ENCODE results near the gene DPF1. TPM values are rescaled to one million over a fixed set of nuclear protein-coding genes. Genes with fewer than 3 reads are reported as not detected.

Gene DPF1
- total RNA-seq, 1 experiment from 2014 or later = 7.5 TPM

DNA sequence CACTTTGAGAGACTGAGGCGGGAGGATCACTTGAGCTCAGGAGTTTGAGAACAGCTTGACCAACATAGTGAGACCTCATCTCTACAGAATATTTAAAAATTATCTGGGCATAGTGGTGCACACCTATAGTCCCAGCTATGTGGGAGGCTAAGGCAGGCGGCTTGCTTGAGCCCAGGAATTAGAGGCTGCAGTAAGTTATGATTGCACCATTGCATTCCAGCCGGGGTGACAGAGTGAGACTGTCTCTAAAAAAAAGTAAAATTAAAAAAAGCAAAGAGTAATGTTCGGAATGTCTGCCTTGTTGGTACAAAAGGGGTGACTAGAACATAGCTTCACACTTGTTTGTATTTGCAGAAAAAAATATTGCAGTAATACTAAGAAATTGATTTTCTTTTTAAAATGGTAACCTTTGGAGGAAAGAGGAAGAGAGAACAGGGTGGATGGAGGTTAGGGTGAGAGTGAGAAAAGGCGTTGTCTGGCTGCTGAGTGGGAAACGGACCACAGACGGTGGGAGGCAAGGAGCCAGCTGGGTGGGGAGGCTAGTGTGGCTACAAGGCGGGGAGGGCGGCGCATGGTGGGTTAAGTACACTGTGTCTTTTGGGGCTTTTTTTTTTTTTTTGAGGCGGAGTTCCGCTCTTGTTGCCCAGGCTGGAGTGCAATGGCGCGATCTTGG is 21.9 kb upstream of the DPF1 start:
- CTCF ChIA-PET = interaction anchor here (0.6 to 1.1 kb wide), 2 partner anchors 10 to 138 kb away, joined by 6 to 8 read pairs; partner anchors contain the start of gene PPP1R14A
- peak overlapping the region; percentile 26 for H3K27ac ChIP-seq (ENCODE audit: low read length)
- H3K4me3 ChIP-seq (ENCODE audit: low read depth in 2 of 2, low read length in 2 of 2) = no peak overlapping the region
- intact Hi-C loops (cut with micrococcal nuclease; ENCODE audit: unreplicated experiment) = loop anchor here (2.0 kb wide), 1 partner anchor 89 kb away; the partner anchor contains the start of gene CATSPERG
- ATAC-seq (no peak), DNase-seq (ENCODE audit: low read depth, low spot score) (no peak)
- TF ChIP-seq, protein P1, sequence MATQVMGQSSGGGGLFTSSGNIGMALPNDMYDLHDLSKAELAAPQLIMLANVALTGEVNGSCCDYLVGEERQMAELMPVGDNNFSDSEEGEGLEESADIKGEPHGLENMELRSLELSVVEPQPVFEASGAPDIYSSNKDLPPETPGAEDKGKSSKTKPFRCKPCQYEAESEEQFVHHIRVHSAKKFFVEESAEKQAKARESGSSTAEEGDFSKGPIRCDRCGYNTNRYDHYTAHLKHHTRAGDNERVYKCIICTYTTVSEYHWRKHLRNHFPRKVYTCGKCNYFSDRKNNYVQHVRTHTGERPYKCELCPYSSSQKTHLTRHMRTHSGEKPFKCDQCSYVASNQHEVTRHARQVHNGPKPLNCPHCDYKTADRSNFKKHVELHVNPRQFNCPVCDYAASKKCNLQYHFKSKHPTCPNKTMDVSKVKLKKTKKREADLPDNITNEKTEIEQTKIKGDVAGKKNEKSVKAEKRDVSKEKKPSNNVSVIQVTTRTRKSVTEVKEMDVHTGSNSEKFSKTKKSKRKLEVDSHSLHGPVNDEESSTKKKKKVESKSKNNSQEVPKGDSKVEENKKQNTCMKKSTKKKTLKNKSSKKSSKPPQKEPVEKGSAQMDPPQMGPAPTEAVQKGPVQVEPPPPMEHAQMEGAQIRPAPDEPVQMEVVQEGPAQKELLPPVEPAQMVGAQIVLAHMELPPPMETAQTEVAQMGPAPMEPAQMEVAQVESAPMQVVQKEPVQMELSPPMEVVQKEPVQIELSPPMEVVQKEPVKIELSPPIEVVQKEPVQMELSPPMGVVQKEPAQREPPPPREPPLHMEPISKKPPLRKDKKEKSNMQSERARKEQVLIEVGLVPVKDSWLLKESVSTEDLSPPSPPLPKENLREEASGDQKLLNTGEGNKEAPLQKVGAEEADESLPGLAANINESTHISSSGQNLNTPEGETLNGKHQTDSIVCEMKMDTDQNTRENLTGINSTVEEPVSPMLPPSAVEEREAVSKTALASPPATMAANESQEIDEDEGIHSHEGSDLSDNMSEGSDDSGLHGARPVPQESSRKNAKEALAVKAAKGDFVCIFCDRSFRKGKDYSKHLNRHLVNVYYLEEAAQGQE (IDR thresholded peaks at IDR 0.05; ENCODE audit: insufficient read depth in 1 of 2, low read depth in 2 of 2, low read length in 1 of 2) = no peak
- peak; percentile 50 for TF ChIP-seq POLR2AphosphoS5 (IDR thresholded peaks at IDR 0.05; ENCODE audit: low read depth, low read length)
- no TSS peak for BruUV-seq (replicated peaks)
- in situ Hi-C loops (cut with HindIII; ENCODE audit: low pct_unique_long_range_greater_than_20kb, low sequenced_read_pairs) = no loop called here
- H3K27me3 ChIP-seq (ENCODE audit: control insufficient read depth, insufficient read depth, low read length) = no peaks in the 10 kb centered on the region
- 0 out of 2 replicates have a peak, but pooled peaks cover 2% of the 10 kb centered on the region for H3K36me3 ChIP-seq (ENCODE audit: control insufficient read depth, insufficient read depth, low read length)
- POLR2A ChIA-PET = interaction anchor here (0.6 kb wide), 2 partner anchors 16 to 58 kb away, joined by 3 to 4 read pairs; partner anchors contain the start of gene C19orf33
- H3K9me3 ChIP-seq (ENCODE audit: control insufficient read depth, insufficient read depth, low read depth, low read length) = no peaks in the 10 kb centered on the region
- H3K4me1 ChIP-seq (ENCODE audit: control insufficient read depth, insufficient read depth, low read length) = peaks cover 30% of the 10 kb centered on the region

DNA sequence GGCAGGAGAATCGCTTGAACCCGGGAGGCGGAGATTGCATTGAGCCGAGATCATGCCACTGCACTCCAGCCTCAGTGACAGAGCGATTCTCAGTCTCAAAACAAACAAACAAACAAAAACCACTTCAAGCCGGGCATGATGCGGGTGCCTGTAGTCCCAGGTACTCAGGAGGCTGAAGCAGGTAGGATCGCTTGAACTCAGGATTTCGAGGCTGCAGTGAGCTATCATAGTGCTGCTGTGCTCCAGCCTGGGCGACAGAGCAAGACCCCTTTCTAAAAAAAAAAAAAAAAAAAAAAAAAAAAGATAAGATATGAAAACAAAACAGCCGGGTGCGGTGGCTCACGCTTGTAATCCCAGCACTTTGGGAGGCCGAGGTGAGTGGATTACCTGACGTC is 19.3 kb upstream of the DPF1 start:
- CTCF ChIA-PET = interaction anchor here (0.5 to 1.0 kb wide), 6 partner anchors 9 to 177 kb away, joined by 4 to 12 read pairs (median 5); no protein-coding TSS in a partner anchor
- H3K36me3 ChIP-seq (ENCODE audit: control insufficient read depth, insufficient read depth, low read length) = no peaks in the 10 kb centered on the region
- BruUV-seq (replicated peaks) = no TSS peak
- DNase-seq (ENCODE audit: low read depth, low spot score) (no peak), ATAC-seq (no peak)
- in situ Hi-C loops (cut with HindIII; ENCODE audit: low pct_unique_long_range_greater_than_20kb, low sequenced_read_pairs) = no loop called here
- peak overlapping the region; percentile 57 for H3K27ac ChIP-seq (ENCODE audit: low read length)
- POLR2A ChIA-PET = interaction anchor here (0.6 kb wide), 1 partner anchor 110 kb away, joined by 4 read pairs; no protein-coding TSS in a partner anchor
- peaks cover 21% of the 10 kb centered on the region for H3K4me1 ChIP-seq (ENCODE audit: control insufficient read depth, insufficient read depth, low read length)
- TF ChIP-seq SIN3A (IDR thresholded peaks at IDR 0.05; ENCODE audit: borderline replicate concordance, insufficient read depth, low read depth, low read length) (no peak), TCF7L2 (IDR thresholded peaks at IDR 0.05; ENCODE audit: low read depth, low read length) (no peak), CTCF (IDR thresholded peaks at IDR 0.05) (no peak), POLR2AphosphoS5 (IDR thresholded peaks at IDR 0.05; ENCODE audit: low read depth, low read length) (no peak)
- TF ChIP-seq, protein P1 (IDR thresholded peaks at IDR 0.05; ENCODE audit: insufficient read depth in 1 of 2, low read depth in 2 of 2, low read length in 1 of 2) = no peak
- peak overlapping the region in 1 of 2 experiments; percentile 56; a peak in 3 of 4 replicates for H3K4me3 ChIP-seq (ENCODE audit: low read depth in 2 of 2, low read length in 2 of 2)
- intact Hi-C loops (cut with micrococcal nuclease; ENCODE audit: unreplicated experiment) = no loop called here
- H3K9me3 ChIP-seq (ENCODE audit: control insufficient read depth, insufficient read depth, low read depth, low read length) = no peaks in the 10 kb centered on the region
- no peaks in the 10 kb centered on the region for H3K27me3 ChIP-seq (ENCODE audit: control insufficient read depth, insufficient read depth, low read length)

All from Panc1 (cell line).